ENCODE data around the gene NPC1. TPM values are rescaled to one million over a fixed set of nuclear protein-coding genes. Genes with fewer than 3 reads are reported as not detected.

Gene NPC1
- total RNA-seq, 1 experiment from 2014 or later, result 92.7 TPM

DNA sequence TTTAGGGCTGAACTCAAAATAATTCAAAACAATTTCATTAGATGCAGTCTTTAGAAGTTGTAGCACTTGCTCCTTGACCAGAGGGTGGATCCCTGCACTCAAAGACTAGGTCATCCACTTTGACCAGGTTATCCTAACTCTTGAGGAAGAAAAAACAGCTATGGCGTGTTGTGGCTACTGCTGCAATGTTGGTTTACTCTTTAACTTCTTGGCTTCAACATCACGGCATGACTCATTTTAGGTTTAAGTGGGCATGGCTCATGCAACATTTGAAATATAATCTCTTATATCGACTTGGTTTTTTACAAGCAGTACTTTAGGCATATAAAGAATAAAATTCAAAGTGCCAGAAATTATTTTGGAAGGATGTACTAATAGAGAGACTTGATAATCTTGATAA is 41.0 kb upstream of the NPC1 start:
- CTCF ChIA-PET, result no interaction called here
- Histone ChIP-seq H3K36me3 (ENCODE audit: control insufficient read depth, insufficient read depth, low read length) (no peaks in the 10 kb centered on the region), H3K27me3 (ENCODE audit: control insufficient read depth, insufficient read depth, low read length) (no peaks in the 10 kb centered on the region), H3K4me3 (ENCODE audit: low read depth in 2 of 2, low read length in 2 of 2) (no peak overlapping the region), H3K4me1 (ENCODE audit: control insufficient read depth, insufficient read depth, low read length) (peaks cover 13% of the 10 kb centered on the region; the same call in 1 of the 2 replicates), H3K27ac (ENCODE audit: low read length) (no peak overlapping the region), H3K9me3 (ENCODE audit: control insufficient read depth, insufficient read depth, low read depth, low read length) (no peaks in the 10 kb centered on the region)
- ATAC-seq (peak; percentile 69), DNase-seq (ENCODE audit: low read depth, low spot score) (peak; percentile 64)
- TF ChIP-seq SIN3A (IDR thresholded peaks at IDR 0.05; ENCODE audit: borderline replicate concordance, insufficient read depth, low read depth, low read length), result no peak
- no peak for TF ChIP-seq CTCF (IDR thresholded peaks at IDR 0.05)
- TF ChIP-seq, protein P1, sequence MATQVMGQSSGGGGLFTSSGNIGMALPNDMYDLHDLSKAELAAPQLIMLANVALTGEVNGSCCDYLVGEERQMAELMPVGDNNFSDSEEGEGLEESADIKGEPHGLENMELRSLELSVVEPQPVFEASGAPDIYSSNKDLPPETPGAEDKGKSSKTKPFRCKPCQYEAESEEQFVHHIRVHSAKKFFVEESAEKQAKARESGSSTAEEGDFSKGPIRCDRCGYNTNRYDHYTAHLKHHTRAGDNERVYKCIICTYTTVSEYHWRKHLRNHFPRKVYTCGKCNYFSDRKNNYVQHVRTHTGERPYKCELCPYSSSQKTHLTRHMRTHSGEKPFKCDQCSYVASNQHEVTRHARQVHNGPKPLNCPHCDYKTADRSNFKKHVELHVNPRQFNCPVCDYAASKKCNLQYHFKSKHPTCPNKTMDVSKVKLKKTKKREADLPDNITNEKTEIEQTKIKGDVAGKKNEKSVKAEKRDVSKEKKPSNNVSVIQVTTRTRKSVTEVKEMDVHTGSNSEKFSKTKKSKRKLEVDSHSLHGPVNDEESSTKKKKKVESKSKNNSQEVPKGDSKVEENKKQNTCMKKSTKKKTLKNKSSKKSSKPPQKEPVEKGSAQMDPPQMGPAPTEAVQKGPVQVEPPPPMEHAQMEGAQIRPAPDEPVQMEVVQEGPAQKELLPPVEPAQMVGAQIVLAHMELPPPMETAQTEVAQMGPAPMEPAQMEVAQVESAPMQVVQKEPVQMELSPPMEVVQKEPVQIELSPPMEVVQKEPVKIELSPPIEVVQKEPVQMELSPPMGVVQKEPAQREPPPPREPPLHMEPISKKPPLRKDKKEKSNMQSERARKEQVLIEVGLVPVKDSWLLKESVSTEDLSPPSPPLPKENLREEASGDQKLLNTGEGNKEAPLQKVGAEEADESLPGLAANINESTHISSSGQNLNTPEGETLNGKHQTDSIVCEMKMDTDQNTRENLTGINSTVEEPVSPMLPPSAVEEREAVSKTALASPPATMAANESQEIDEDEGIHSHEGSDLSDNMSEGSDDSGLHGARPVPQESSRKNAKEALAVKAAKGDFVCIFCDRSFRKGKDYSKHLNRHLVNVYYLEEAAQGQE (IDR thresholded peaks at IDR 0.05; ENCODE audit: insufficient read depth in 1 of 2, low read depth in 2 of 2, low read length in 1 of 2), result no peak
- TF ChIP-seq POLR2AphosphoS5 (IDR thresholded peaks at IDR 0.05; ENCODE audit: low read depth, low read length), result no peak
- TF ChIP-seq TCF7L2 (IDR thresholded peaks at IDR 0.05; ENCODE audit: low read depth, low read length), result peak; percentile 54; the same call in 1 of the 2 replicates
- intact Hi-C loops (cut with micrococcal nuclease; ENCODE audit: unreplicated experiment) (no loop called here), in situ Hi-C loops (cut with HindIII; ENCODE audit: low pct_unique_long_range_greater_than_20kb, low sequenced_read_pairs) (no loop called here)
- POLR2A ChIA-PET, result no interaction called here
- BruUV-seq (replicated peaks), result no TSS peak

GRCh38 chr18:23626451-23627279 is 40.4 kb upstream of the NPC1 start:
- BruUV-seq (replicated peaks), result no TSS peak
- H3K4me1 ChIP-seq (ENCODE audit: control insufficient read depth, insufficient read depth, low read length), result peaks cover 13% of the 10 kb centered on the region; the same call in 1 of the 2 replicates
- CTCF ChIA-PET, result interaction anchor here (1.6 kb wide), 1 partner anchor 76 kb away, joined by 10 read pairs; no protein-coding TSS in a partner anchor

More at GRCh38 chr18:23626451-23627279, 40.4 kb upstream of the NPC1 start:
- peak; percentile 48 for DNase-seq (ENCODE audit: low read depth, low spot score)
- in situ Hi-C loops (cut with HindIII; ENCODE audit: low pct_unique_long_range_greater_than_20kb, low sequenced_read_pairs) (no loop called here), intact Hi-C loops (cut with micrococcal nuclease; ENCODE audit: unreplicated experiment) (no loop called here)
- H3K36me3 ChIP-seq (ENCODE audit: control insufficient read depth, insufficient read depth, low read length), result no peaks in the 10 kb centered on the region
- no peak for ATAC-seq
- no peak overlapping the region for H3K27ac ChIP-seq (ENCODE audit: low read length)
- H3K4me3 ChIP-seq (ENCODE audit: low read depth in 2 of 2, low read length in 2 of 2), result no peak overlapping the region
- H3K9me3 ChIP-seq (ENCODE audit: control insufficient read depth, insufficient read depth, low read depth, low read length), result no peaks in the 10 kb centered on the region
- TF ChIP-seq POLR2AphosphoS5 (IDR thresholded peaks at IDR 0.05; ENCODE audit: low read depth, low read length) (no peak), TCF7L2 (IDR thresholded peaks at IDR 0.05; ENCODE audit: low read depth, low read length) (no peak), CTCF (IDR thresholded peaks at IDR 0.05) (no peak), SIN3A (IDR thresholded peaks at IDR 0.05; ENCODE audit: borderline replicate concordance, insufficient read depth, low read depth, low read length) (no peak)
- TF ChIP-seq, protein P1 (IDR thresholded peaks at IDR 0.05; ENCODE audit: insufficient read depth in 1 of 2, low read depth in 2 of 2, low read length in 1 of 2), result no peak
- H3K27me3 ChIP-seq (ENCODE audit: control insufficient read depth, insufficient read depth, low read length), result no peaks in the 10 kb centered on the region
- POLR2A ChIA-PET, result no interaction called here

All from Panc1 (cell line).